G401.6 (cell line): ENCODE data around the gene KCNJ4.

ENCODE experiments used
- FAIRE-seq: peaks from 2 replicates; lab custom pipeline; 2012; peaks lifted over from hg19 to GRCh38; lab: Jason Lieb, UNC

The KCNJ4 gene

DNA sequence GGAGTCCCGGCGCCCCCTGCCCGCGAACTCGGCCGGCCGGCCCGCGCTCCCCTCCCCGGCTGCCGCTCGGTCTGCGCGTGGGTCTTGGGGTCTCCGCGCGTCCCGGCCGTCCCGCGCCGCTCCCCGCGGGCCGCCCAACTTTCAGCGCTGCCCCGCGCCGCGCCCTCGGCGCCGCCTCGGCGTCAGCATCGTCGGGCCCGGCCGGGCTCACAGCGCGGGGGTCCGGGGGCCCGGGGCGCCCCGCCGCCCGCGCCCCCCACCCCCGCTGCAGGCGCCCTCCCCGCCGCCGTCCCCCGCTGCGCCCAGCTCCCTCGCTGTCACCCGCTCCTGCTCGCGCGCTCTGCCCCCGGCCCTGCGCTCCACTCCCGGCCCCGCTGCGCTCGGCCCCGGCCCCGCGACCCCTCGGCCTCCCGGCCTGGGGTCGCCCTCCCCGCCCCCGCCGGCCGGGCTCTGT lies at the start of gene KCNJ4:
TSS of gene KCNJ4 (minus strand) at position 124 of the 454 bp plus-strand sequence. CDS start 27,067 bp downstream, outside the sequence.
- no peak for FAIRE-seq

DNA sequence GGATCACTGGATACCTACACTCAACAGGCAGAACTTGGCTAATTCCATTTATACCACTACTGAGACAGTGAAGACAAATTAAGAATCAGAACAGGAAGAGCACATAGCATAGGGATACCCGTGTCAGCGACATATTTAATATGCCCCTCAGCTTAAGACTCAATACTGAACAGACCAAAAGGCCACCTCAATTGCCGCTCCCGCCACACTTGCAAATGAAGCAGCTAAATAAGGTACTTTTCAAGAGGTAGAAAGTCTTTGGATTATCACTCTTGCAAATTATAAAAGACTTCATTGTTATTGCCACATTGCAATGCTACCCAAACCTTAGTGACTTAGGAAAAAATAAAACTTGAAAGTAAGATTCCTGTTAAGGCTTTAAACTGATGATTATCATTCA lies 48.0 kb upstream of the KCNJ4 start:
- no peak for FAIRE-seq

- no peak for FAIRE-seq
Observed at GRCh38 chr22:38501797-38502672, 47.0 kb upstream of the KCNJ4 start.

DNA sequence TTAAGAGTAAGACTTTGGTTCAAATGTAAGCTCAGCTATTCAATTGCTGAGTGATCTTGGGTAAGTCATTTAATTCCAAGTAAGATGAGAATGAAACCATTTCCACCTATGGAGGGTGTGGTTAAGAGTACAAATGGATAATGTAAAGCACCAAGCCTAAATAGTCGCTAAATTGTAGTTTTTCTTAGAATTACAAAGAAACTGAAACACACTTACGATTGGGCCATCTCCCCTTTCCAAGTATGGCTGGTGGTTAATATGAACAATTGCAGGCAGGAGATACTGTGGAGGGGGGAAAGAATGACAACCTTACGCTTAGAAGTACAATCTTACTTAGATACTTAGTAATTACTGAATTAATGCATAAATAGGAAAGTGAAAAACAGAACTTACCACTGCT lies 42.9 kb upstream of the KCNJ4 start:
- FAIRE-seq = no peak

GRCh38 chr22:38494939-38495338 lies 39.9 kb upstream of the KCNJ4 start:
- FAIRE-seq = no peak

- no peak for FAIRE-seq
Observed at GRCh38 chr22:38494498-38494897, 39.5 kb upstream of the KCNJ4 start.

DNA sequence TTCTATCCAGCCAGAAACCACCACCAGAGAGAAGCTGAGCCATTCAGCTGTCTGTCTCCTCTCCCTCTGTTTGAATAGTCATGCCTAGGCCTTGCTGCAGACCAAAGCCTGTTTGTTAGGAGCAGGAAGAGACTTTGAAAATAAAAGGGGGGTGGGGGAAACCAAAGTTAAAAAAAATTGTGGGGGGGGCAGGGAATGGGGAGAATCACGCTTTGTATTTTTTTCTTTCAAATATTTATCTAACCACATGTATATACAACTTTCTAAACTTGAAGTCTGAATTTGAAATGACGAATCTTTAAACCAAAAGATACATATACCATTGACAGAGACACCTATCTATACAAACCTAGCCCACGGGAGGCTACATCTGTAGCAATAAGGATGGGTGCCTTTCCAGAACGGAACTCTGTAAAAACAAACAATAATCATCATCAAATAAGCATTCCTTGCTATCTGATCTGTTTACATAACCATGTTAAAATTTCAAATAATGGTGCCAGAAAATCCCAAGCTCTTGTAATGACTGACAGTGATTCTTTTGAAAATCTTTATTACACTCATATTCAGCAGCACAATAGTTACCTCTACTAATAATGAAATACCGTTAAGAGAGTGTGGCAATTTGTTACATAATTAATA lies 36.8 kb upstream of the KCNJ4 start:
- no peak for FAIRE-seq

GRCh38 chr22:38490915-38491314 lies 35.9 kb upstream of the KCNJ4 start:
- no peak for FAIRE-seq

DNA sequence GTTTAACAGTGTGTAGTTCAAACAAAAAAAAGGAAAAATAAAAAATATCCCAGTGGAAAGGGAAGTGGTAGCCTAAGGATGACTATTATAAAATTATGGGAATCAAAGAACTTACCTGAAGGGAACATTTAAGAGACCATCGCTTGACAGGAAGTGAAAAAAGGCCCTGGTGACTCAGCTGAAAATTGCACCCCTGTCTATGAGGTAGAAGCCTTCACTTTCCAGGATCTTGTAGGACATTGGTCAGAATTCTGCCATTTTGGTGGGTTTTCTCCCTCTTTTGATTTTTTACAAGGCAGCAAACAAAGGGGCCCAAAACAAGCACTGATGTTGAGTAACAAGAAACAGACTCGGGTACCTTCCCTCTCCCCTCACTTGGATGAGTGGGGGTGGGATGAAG lies 35.5 kb upstream of the KCNJ4 start:
- no peak for FAIRE-seq

DNA sequence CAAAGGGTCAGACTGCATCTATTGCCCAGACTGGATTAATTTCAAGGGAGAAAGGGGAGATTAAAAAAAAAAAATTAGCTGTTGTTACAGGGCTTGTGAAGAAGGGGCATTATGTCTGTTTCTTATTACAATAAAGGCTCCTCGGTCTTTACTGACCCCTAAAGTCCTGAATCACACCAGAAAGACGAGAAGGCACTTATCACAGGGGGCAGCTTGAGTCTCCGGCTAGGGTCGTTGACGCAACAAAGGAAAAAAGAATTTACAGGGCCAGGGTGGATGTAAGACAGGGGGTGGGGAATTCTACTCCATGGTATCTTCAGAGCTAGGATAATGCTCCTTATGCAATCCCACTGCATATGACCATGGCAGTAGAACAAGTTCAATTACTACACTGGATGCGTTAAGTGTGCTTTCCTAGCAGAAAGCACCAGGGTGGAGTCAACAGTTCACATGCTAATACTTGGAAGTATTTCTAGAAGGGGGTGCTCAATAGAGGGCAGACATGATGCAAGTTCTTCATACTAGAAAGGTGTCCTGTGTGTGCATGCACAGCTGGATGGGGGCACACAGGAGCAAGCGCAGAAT lies 34.7 kb upstream of the KCNJ4 start:
- no peak for FAIRE-seq

- FAIRE-seq = no peak
Observed at GRCh38 chr22:38489142-38489541, 34.1 kb upstream of the KCNJ4 start.

DNA sequence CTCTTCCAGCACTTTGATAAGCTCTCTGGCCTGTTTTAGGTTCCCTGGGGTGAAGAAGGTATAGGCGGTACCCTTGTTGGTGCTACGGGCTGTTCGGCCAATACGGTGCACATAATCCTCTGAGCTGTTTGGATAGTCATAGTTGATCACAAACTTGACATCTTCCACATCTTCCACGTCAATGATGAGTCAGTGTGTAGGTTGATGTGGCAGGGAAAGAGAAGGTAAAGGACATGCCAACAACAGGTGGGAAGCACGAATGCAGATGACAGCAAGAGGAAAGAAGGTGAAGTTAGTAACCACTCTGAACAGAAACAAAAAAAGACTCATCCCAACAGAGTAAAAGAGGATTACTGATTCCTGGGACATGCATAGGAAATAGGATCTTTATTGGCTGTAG lies 32.9 kb upstream of the KCNJ4 start:
- FAIRE-seq = no peak

DNA sequence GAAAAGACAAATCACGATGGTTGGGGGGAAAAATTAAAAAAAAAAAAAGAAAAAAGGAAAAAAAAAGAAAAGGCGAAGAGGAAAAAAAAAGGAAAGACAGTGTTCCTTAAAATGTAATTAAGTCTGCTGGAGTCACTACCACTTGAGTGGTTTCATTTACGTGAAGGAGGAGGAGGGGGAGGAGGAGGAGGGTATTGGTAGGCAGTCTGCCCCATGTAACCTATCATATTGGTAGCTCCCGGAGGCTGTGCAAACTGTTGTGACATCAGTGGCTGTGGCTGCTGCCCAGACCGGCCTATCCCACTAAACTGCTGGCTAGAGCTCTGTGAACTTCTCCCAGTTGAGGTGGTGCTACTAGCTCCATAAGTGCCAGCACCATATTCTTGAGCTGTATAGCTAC lies 30.8 kb upstream of the KCNJ4 start:
- peak; percentile 53 for FAIRE-seq

GRCh38 chr22:38484244-38484643 lies 29.2 kb upstream of the KCNJ4 start:
- FAIRE-seq = no peak

DNA sequence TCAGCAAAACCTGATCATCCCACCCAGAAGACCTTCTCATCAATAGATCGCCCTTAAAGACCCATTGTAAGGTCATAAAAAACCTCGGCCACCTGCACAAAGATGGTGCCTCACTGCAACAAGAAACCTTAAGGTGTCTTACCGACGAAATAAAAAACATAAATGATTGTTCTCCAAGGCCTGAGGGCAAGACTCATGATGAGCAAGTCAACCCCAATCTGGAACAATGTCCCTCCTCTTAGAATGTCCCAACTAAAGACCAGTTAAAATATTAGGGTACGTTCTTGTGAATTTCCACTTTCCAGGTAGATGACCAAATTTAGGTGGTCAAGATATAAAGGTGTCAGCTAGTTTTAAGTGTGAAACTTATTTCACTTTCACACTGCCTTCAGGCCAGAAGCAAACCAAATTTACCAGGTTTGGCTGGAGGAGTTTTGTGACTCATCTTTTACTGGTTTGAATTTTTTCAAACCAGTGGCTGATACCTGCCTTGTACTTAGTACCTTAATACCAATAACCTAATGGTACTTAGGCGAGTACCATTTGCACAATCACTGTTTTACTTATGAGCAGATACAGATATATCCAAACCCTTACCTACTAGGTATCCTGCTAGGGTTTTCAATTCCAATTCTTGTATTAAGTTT lies 27.8 kb upstream of the KCNJ4 start:
- FAIRE-seq = no peak

GRCh38 chr22:38481871-38482332 lies 26.9 kb upstream of the KCNJ4 start:
- FAIRE-seq = no peak

- FAIRE-seq = no peak
Observed at GRCh38 chr22:38481162-38481870, 26.3 kb upstream of the KCNJ4 start.

DNA sequence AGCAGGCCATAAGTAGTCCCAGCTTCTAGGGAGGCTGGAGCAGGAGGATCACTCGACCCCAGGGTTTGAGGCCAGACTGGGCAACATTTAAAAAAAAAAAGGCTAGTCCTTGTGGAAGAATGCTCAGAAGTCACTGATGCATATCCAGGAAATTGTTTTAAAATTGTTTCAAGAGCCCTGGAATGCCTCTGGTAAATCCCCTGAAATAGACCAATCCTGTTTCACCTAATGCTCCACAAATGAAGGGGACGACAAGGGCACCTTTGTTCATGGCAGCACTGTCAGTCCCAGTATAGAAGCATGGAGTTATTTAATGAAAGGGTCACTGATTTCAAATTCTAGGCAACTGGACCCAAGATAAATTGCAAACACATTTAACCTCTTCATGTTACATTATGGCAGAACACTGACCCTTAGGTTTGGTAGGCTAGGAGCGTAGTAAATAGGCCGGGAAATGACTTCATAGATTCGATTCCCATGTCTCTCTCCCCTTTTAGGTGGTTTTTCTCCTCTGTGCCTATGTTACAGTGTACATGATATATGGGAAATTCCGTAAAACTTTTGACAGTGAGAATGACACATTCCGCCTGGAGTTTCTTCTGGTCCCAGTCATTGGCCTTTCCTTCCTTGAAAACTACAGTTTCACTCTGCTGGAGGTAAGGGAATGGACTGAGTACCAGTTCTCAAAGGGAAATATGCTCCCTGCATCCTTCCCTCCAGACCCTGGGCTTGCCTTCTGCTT lies 24.3 kb upstream of the KCNJ4 start:
- FAIRE-seq = peak; percentile 92

DNA sequence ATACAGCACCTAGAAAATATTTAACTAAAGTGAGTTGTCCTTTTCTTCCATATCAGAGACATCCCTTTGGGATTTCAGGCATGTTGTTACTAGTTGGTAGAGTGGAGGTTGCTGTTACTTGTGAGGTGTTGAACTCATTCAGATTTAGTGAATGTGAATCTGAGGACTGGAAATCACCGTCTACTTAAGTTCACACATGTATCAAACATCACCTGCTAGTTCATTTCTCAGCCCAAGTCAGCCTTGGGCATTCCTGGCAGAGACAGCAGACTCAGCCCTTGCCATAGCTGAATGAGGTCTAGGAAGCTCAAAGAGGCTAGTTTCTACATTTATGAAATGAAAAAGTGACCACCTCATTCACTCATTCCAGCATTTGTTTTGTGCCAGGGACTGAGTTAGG lies 22.6 kb upstream of the KCNJ4 start:
- FAIRE-seq = no peak

GRCh38 chr22:38474003-38474607 lies 19.1 kb upstream of the KCNJ4 start:
- no peak for FAIRE-seq

DNA sequence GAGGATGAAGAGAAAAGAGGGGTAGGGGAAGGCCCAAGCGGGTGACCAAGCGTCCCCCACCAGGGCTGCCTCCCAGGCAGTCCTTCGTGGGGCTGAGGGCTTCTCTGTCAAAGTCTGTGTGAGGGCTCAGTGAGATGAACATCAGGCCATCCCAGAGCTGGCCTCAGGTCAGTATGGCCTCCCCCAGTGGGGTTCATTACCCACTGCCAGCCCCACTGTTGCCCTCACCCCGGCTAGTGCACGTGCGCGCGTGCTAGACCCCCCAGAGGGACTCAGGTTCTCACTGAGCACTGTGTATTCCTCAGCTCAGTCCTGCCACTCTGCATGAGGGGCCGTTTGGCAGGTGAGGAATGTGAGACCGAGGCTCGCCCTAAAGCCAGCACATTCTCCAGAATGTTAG lies 16.2 kb upstream of the KCNJ4 start:
- no peak for FAIRE-seq
